ENCODE data around the gene SPIRE2.
A peak's percentile ranks its signal among the peaks of the same experiment; 100 is the strongest.
"Not testable (repeated sequence)": the region's sequence is repeated elsewhere in the genome, so short reads cannot be mapped to it uniquely, and the experiment has no call there.

Gene SPIRE2

GRCh38 chr16:89871895-89872294 is 43.6 kb downstream of the SPIRE2 start:
- no peak overlapping the region for H3K9ac ChIP-seq (ENCODE audit: low read length)
- 96% methylated on average over 9 of the region's 9 CpGs for WGBS
- H3K4me3 ChIP-seq (ENCODE audit: insufficient read depth in 1 of 2, low read depth in 1 of 2, low read length in 2 of 2): no peak overlapping the region

DNA sequence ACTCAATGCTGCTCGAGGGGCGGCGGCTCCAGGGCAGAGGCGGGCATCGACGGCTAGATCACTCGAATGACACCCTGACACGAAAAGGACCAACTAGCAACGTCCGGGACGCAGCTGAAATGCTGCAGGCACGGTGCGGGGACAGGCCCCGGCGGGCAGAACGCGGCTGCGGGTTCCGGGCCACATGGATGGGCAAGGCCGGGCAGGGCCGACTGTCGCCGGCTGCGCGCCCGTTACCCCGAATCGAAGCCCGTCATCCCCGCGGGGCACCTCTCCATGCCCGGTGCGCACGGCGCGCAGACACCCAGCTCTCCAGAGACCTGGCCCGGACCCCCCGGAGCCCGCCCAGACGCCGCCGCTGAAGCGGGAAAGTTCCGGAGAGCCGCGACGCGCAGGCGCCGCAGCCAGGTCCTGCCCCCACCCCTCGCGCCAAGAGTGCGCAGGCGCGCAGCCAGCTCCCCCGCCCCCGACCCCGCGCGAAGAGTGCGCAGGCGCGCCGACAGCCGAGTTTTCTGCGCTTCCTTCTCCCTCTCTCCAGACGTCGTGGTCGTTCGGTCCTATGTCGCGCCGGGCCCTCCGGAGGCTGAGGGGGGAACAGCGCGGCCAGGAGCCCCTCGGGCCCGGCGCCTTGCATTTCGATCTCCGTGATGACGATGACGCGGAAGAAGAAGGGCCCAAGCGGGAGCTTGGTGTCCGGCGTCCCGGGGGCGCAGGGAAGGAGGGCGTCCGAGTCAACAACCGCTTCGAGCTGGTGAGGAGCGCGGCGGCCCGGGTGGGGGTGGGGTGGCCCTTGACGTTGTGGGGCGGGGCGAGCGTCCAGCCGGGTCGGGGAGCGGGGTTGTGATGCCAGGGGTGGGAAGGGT is 45.1 kb downstream of the SPIRE2 start, which contains the start of gene TCF25:
TSS of gene TCF25 (plus strand) at position 484 of the 863 bp plus-strand sequence. CDS start at position 560, 76 bp downstream.
- Histone ChIP-seq H4K91ac (ENCODE audit: low read length) (peak within 1 kb of the TSS; percentile 99), H2BK12ac (ENCODE audit: low read length in 2 of 2) (peak within 1 kb of the TSS; percentile 56 to 90), H3K23ac (ENCODE audit: low read length in 2 of 2) (peak within 1 kb of the TSS; percentile 21 to 95), H2BK15ac (ENCODE audit: low read depth, poor library complexity, severe bottlenecking) (peak within 1 kb of the TSS; percentile 91), H3K4me2 (ENCODE audit: low read length, poor library complexity, severe bottlenecking) (peak within 1 kb of the TSS; percentile 95), H3K4me3 (ENCODE audit: insufficient read depth in 1 of 2, low read depth in 1 of 2, low read length in 2 of 2) (peak within 1 kb of the TSS; percentile 81 to 90), H3K9ac (ENCODE audit: low read length) (peak within 1 kb of the TSS; percentile 100), H3K4me1 (ENCODE audit: control insufficient read depth, insufficient read depth, low read depth, low read length) (peaks cover 18% of the 10 kb centered on the region), H2AK5ac (ENCODE audit: low read length, severe bottlenecking) (peak within 1 kb of the TSS; percentile 92), H2BK5ac (ENCODE audit: low read depth, low read length, poor library complexity, severe bottlenecking) (peak within 1 kb of the TSS; percentile 98), H3K27ac (ENCODE audit: low read length, poor library complexity, severe bottlenecking) (peak within 1 kb of the TSS; percentile 99), H3K18ac (ENCODE audit: low read depth in 1 of 2, low read length in 2 of 2) (peak within 1 kb of the TSS; percentile 98 to 100), H3K79me1 (replicated peaks; ENCODE audit: low read length, poor library complexity, severe bottlenecking) (peaks cover 7% of the 10 kb centered on the region), H3K9me3 (ENCODE audit: control insufficient read depth, low read length) (peaks cover under 1% of the 10 kb centered on the region), H3K4ac (ENCODE audit: low read depth in 1 of 2, low read length in 2 of 2) (peak within 1 kb of the TSS; percentile 93 to 99), H2BK120ac (ENCODE audit: low read depth, low read length) (peak within 1 kb of the TSS; percentile 96), H4K8ac (ENCODE audit: low read length) (peak within 1 kb of the TSS; percentile 99), H3K14ac (ENCODE audit: low read length in 2 of 2) (peak within 1 kb of the TSS in 1 of 2 experiments; percentile 99), H2AFZ (ENCODE audit: low read depth, low read length) (peak within 1 kb of the TSS; percentile 80), H3K27me3 (ENCODE audit: control insufficient read depth in 1 of 2, insufficient read depth in 1 of 2, low read length in 2 of 2) (no peaks in the 10 kb centered on the region), H3K36me3 (ENCODE audit: control insufficient read depth in 1 of 2, insufficient read depth in 2 of 2, low read depth in 1 of 2, low read length in 2 of 2) (peaks cover 37 to 42% of the 10 kb centered on the region in 2 experiments)
- peak; percentile 90 for DNase-seq
- WGBS: 1% methylated on average over 102 of the region's 104 CpGs

More at GRCh38 chr16:89871895-89872294, 43.6 kb downstream of the SPIRE2 start:
- H2BK5ac ChIP-seq (ENCODE audit: low read depth, low read length, poor library complexity, severe bottlenecking): no peak overlapping the region
- H2BK120ac ChIP-seq (ENCODE audit: low read depth, low read length): no peak overlapping the region
- H2BK15ac ChIP-seq (ENCODE audit: low read depth, poor library complexity, severe bottlenecking): no peak overlapping the region
- H3K36me3 ChIP-seq (ENCODE audit: control insufficient read depth in 1 of 2, insufficient read depth in 2 of 2, low read depth in 1 of 2, low read length in 2 of 2): peaks cover 33 to 35% of the 10 kb centered on the region in 2 experiments
- no peak overlapping the region for H2AK5ac ChIP-seq (ENCODE audit: low read length, severe bottlenecking)
- peaks cover 7% of the 10 kb centered on the region for H3K79me1 ChIP-seq (replicated peaks; ENCODE audit: low read length, poor library complexity, severe bottlenecking)
- H3K14ac ChIP-seq (ENCODE audit: low read length in 2 of 2): no peak overlapping the region
- no peak overlapping the region for H3K23ac ChIP-seq (ENCODE audit: low read length in 2 of 2)
- no peak overlapping the region for H4K91ac ChIP-seq (ENCODE audit: low read length)
- H3K18ac ChIP-seq (ENCODE audit: low read depth in 1 of 2, low read length in 2 of 2): no peak overlapping the region
- no peak overlapping the region for H2BK12ac ChIP-seq (ENCODE audit: low read length in 2 of 2)
- no peak for DNase-seq
- H3K27ac ChIP-seq (ENCODE audit: low read length, poor library complexity, severe bottlenecking): no peak overlapping the region
- no peaks in the 10 kb centered on the region for H3K27me3 ChIP-seq (ENCODE audit: control insufficient read depth in 1 of 2, insufficient read depth in 1 of 2, low read length in 2 of 2)
- no peak overlapping the region for H3K4me2 ChIP-seq (ENCODE audit: low read length, poor library complexity, severe bottlenecking)
- H3K9me3 ChIP-seq (ENCODE audit: control insufficient read depth, low read length): peaks cover 8% of the 10 kb centered on the region
- no peak overlapping the region for H3K4ac ChIP-seq (ENCODE audit: low read depth in 1 of 2, low read length in 2 of 2)
- peaks cover 18% of the 10 kb centered on the region for H3K4me1 ChIP-seq (ENCODE audit: control insufficient read depth, insufficient read depth, low read depth, low read length)
- H2AFZ ChIP-seq (ENCODE audit: low read depth, low read length): no peak overlapping the region
- no peak overlapping the region for H4K8ac ChIP-seq (ENCODE audit: low read length)

DNA sequence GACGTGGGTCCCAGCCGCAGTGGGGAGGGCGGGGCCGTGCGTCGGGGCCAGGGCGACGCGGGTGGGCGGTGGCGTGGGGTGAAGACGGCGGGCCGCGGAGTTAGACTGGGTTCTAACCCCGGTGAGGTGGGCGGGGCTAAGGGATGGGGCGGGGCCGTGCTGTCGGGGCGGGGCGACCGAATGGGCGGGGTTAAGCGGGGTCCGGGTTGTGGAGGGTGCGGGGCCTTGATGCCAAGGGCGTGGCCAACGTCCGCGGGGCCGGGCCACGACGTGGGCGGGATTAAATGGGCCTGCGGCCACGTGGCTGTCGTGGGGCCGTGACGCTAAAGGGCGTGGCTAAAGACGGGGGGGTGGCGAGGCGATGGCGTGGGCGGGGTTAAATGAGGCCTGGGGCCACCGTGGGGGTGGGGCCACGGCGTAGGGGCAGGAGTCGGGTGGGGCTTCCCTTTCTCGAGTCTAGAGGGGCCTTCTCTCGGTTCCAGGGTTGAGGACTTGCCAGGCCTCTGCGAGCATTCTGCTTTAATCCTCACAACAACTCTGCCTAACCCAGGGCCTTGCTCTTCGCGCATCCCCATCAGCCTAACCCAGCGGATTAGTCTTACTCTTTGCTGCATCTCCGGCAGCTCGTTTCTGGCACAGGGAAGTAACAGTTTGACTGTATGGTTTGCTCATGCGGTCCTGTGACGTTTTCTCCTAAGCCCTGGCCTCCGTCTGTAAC is 45.9 kb downstream of the SPIRE2 start:
- Histone ChIP-seq H4K8ac (ENCODE audit: low read length) (no peak overlapping the region), H2BK12ac (ENCODE audit: low read length in 2 of 2) (peak overlapping the region in 1 of 2 experiments; percentile 4), H3K27me3 (ENCODE audit: control insufficient read depth in 1 of 2, insufficient read depth in 1 of 2, low read length in 2 of 2) (no peaks in the 10 kb centered on the region), H3K4me1 (ENCODE audit: control insufficient read depth, insufficient read depth, low read depth, low read length) (peaks cover 18% of the 10 kb centered on the region), H3K9ac (ENCODE audit: low read length) (peak overlapping the region; percentile 100), H4K91ac (ENCODE audit: low read length) (peak overlapping the region; percentile 94), H3K4me3 (ENCODE audit: insufficient read depth in 1 of 2, low read depth in 1 of 2, low read length in 2 of 2) (peak overlapping the region; percentile 81 to 90), H2BK5ac (ENCODE audit: low read depth, low read length, poor library complexity, severe bottlenecking) (no peak overlapping the region), H3K23ac (ENCODE audit: low read length in 2 of 2) (no peak overlapping the region), H3K36me3 (ENCODE audit: control insufficient read depth in 1 of 2, insufficient read depth in 2 of 2, low read depth in 1 of 2, low read length in 2 of 2) (peaks cover 43 to 48% of the 10 kb centered on the region in 2 experiments), H3K9me3 (ENCODE audit: control insufficient read depth, low read length) (no peaks in the 10 kb centered on the region), H2AK5ac (ENCODE audit: low read length, severe bottlenecking) (no peak overlapping the region), H3K14ac (ENCODE audit: low read length in 2 of 2) (no peak overlapping the region), H2AFZ (ENCODE audit: low read depth, low read length) (no peak overlapping the region), H3K79me1 (replicated peaks; ENCODE audit: low read length, poor library complexity, severe bottlenecking) (peaks cover 7% of the 10 kb centered on the region), H2BK15ac (ENCODE audit: low read depth, poor library complexity, severe bottlenecking) (no peak overlapping the region), H3K4me2 (ENCODE audit: low read length, poor library complexity, severe bottlenecking) (peak overlapping the region; percentile 49), H2BK120ac (ENCODE audit: low read depth, low read length) (peak overlapping the region; percentile 96), H3K18ac (ENCODE audit: low read depth in 1 of 2, low read length in 2 of 2) (peak overlapping the region in 1 of 2 experiments; percentile 100), H3K27ac (ENCODE audit: low read length, poor library complexity, severe bottlenecking) (peak overlapping the region; percentile 46), H3K4ac (ENCODE audit: low read depth in 1 of 2, low read length in 2 of 2) (no peak overlapping the region)
- peak; percentile 94 for DNase-seq
- 7% methylated on average over 49 of the region's 61 CpGs for WGBS

DNA sequence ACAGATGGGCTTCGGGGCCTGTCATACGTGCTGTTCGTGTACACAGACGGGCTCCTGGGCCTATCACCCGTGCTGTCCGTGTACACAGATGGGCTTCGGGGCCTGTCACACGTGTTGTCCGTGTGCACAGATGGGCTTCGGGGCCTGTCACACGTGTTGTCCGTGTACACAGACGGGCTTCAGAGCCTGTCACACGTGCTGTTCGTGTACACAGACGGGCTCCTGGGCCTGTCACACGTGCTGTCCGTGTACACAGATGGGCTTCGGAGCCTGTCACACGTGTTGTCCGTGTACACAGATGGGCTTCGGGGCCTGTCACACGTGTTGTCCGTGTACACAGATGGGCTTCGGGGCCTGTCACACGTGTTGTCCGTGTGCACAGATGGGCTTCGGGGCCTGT is 50.8 kb downstream of the SPIRE2 start:
- not testable (repeated sequence) for DNase-seq; H3K18ac ChIP-seq (ENCODE audit: low read depth in 1 of 2, low read length in 2 of 2); H2BK15ac ChIP-seq (ENCODE audit: low read depth, poor library complexity, severe bottlenecking); H2BK120ac ChIP-seq (ENCODE audit: low read depth, low read length); H3K4ac ChIP-seq (ENCODE audit: low read depth in 1 of 2, low read length in 2 of 2); H4K91ac ChIP-seq (ENCODE audit: low read length); H4K8ac ChIP-seq (ENCODE audit: low read length); H3K4me3 ChIP-seq (ENCODE audit: insufficient read depth in 1 of 2, low read depth in 1 of 2, low read length in 2 of 2); H3K23ac ChIP-seq (ENCODE audit: low read length in 2 of 2); H3K27ac ChIP-seq (ENCODE audit: low read length, poor library complexity, severe bottlenecking); H2BK5ac ChIP-seq (ENCODE audit: low read depth, low read length, poor library complexity, severe bottlenecking); H2BK12ac ChIP-seq (ENCODE audit: low read length in 2 of 2); H2AFZ ChIP-seq (ENCODE audit: low read depth, low read length); H3K9me3 ChIP-seq (ENCODE audit: control insufficient read depth, low read length); H3K9ac ChIP-seq (ENCODE audit: low read length); H3K14ac ChIP-seq (ENCODE audit: low read length in 2 of 2); H2AK5ac ChIP-seq (ENCODE audit: low read length, severe bottlenecking); H3K27me3 ChIP-seq (ENCODE audit: control insufficient read depth in 1 of 2, insufficient read depth in 1 of 2, low read length in 2 of 2); H3K4me2 ChIP-seq (ENCODE audit: low read length, poor library complexity, severe bottlenecking)
- WGBS: 97% methylated on average over 21 of the region's 28 CpGs
- Histone ChIP-seq H3K79me1 (replicated peaks; ENCODE audit: low read length, poor library complexity, severe bottlenecking) (peaks cover 11% of the 10 kb centered on the region), H3K36me3 (ENCODE audit: control insufficient read depth in 1 of 2, insufficient read depth in 2 of 2, low read depth in 1 of 2, low read length in 2 of 2) (peaks cover 65 to 77% of the 10 kb centered on the region in 2 experiments), H3K4me1 (ENCODE audit: control insufficient read depth, insufficient read depth, low read depth, low read length) (peaks cover 10% of the 10 kb centered on the region)
